GM18511 (cell line): ENCODE measurements around the gene CYP4F11.
"Not testable (repeated sequence)": the region's sequence is repeated elsewhere in the genome, so short reads cannot be mapped to it uniquely, and the experiment has no call there.

Experiments
- ATAC-seq: cut with Tn5 transposase; IDR thresholded peaks from one replicate; pipeline ENCODE4 v1.9.1; 2021; ENCODE audit warnings: mild to moderate bottlenecking, moderate library complexity; ENCODE audit not compliant: unreplicated experiment

CYP4F11 gene

GRCh38 chr19:15885919-15886318 is 48.4 kb downstream of the CYP4F11 start:
- ATAC-seq, result no peak

- no peak for ATAC-seq
Observed at GRCh38 chr19:15885167-15885566, 49.2 kb downstream of the CYP4F11 start.

- not testable (repeated sequence) for ATAC-seq
Observed at GRCh38 chr19:15883329-15883728, 51.0 kb downstream of the CYP4F11 start.

- no peak for ATAC-seq
Observed at GRCh38 chr19:15874821-15875474, 59.4 kb downstream of the CYP4F11 start.

GRCh38 chr19:15873771-15874170 is 60.6 kb downstream of the CYP4F11 start:
- not testable (repeated sequence) for ATAC-seq

- no peak for ATAC-seq
Observed at GRCh38 chr19:15871570-15871969, 62.8 kb downstream of the CYP4F11 start.

GRCh38 chr19:15869873-15870272 is 64.5 kb downstream of the CYP4F11 start:
- no peak for ATAC-seq

GRCh38 chr19:15869109-15869555 is 65.2 kb downstream of the CYP4F11 start:
- no peak for ATAC-seq

- no peak for ATAC-seq
Observed at GRCh38 chr19:15866636-15867035, 67.7 kb downstream of the CYP4F11 start.

GRCh38 chr19:15864824-15865223 is 69.5 kb downstream of the CYP4F11 start:
- no peak for ATAC-seq

GRCh38 chr19:15863272-15863671 is 71.1 kb downstream of the CYP4F11 start:
- no peak for ATAC-seq

- ATAC-seq, result no peak
Observed at GRCh38 chr19:15862444-15862843, 71.9 kb downstream of the CYP4F11 start.
